K562 (cell line): ENCODE measurements around the gene BCAS2. TPM values are rescaled to one million over a fixed set of nuclear protein-coding genes. Genes with fewer than 3 reads are reported as not detected.

Experiments used
- ATF4 ChIP-seq: fragments of 450-650 bp; formaldehyde crosslinking; IDR thresholded peaks from 2 replicates; pipeline ENCODE4 v1.4.0; 2022; ENCODE audit warnings: mild to moderate bottlenecking, moderate library complexity
- CEBPB ChIP-seq: fragments of 450-650 bp; IDR thresholded peaks from 2 replicates; pipeline ENCODE4 v1.6.1; 2016; ENCODE audit warnings: missing genetic modification characterization, missing compliant biosample characterization
- DIDO1 ChIP-seq: fragments of 450-650 bp; IDR thresholded peaks from 2 replicates; pipeline ENCODE4 v1.6.1; 2016; ENCODE audit warnings: low read depth, missing biosample characterization, missing genetic modification characterization
- GABPA ChIP-seq: fragments of 200-800 bp; sonication (Bioruptor generic); conservative IDR thresholded peaks from 2 replicates; pipeline ENCODE4 v1.6.1; 2016; ENCODE audit warnings: low read depth, missing genetic modification characterization, missing compliant biosample characterization
- HDGF ChIP-seq: fragments of 450-650 bp; IDR thresholded peaks from 2 replicates; pipeline ENCODE4 v1.6.1; 2016
- HIVEP1 ChIP-seq: fragments of 250-450 bp; sonication (Bioruptor Pico); IDR thresholded peaks from 2 replicates; pipeline ENCODE4 v1.4.0; 2020; ENCODE audit warnings: mild to moderate bottlenecking
- HNRNPH1 ChIP-seq: fragments of 200-400 bp; formaldehyde crosslinking; optimal IDR thresholded peaks from 2 replicates; pipeline ENCODE3; 2017; ENCODE audit warnings: low read depth, mild to moderate bottlenecking, low read length, moderate library complexity
- HNRNPL ChIP-seq: fragments of 200-400 bp; formaldehyde crosslinking; IDR thresholded peaks from 2 replicates; pipeline ENCODE4 v1.6.1; 2017; ENCODE audit warnings: low read depth, mild to moderate bottlenecking, low read length
- KAT8 ChIP-seq: fragments of 450-650 bp; IDR thresholded peaks from 2 replicates; pipeline ENCODE4 v1.6.1; 2016; ENCODE audit warnings: low read depth, mild to moderate bottlenecking
- MLX ChIP-seq, 2 experiments: fragments of 450-650 bp in 1 of 2; sonication (generic) in 1 of 2; formaldehyde crosslinking; conservative IDR thresholded peaks; 2 replicates each; pipeline versions ENCODE4 v1.4.0 to v1.8.1; 2020 to 2022; ENCODE audit warnings: mild to moderate bottlenecking in 1 of 2, missing genetic modification reagents in 1 of 2
- PHF8 ChIP-seq: fragments of 200-600 bp; sonication (generic); IDR thresholded peaks from 2 replicates; pipeline ENCODE4 v1.6.1; 2012; ENCODE audit warnings: mixed run types, mild to moderate bottlenecking, inconsistent platforms, low read length, moderate library complexity, borderline replicate concordance
- RBM22 ChIP-seq: fragments of 200-400 bp; formaldehyde crosslinking; IDR thresholded peaks from 2 replicates; pipeline ENCODE4 v1.6.1; 2018; ENCODE audit warnings: low read length, low read depth; ENCODE audit not compliant: poor library complexity, severe bottlenecking
- SMAD3 ChIP-seq: fragments of 450-650 bp; formaldehyde crosslinking; conservative IDR thresholded peaks from 2 replicates; pipeline ENCODE4 v1.4.0; 2020; ENCODE audit warnings: mild to moderate bottlenecking
- SRSF1 ChIP-seq: fragments of 200-400 bp; formaldehyde crosslinking; IDR thresholded peaks from 2 replicates; pipeline ENCODE4 v1.6.1; 2017; ENCODE audit warnings: mild to moderate bottlenecking, low read depth, low read length, moderate library complexity
- U2AF2 ChIP-seq: fragments of 200-400 bp; formaldehyde crosslinking; optimal IDR thresholded peaks from 2 replicates; pipeline ENCODE3; 2017; ENCODE audit warnings: low read depth, mild to moderate bottlenecking, low read length
- UBTF ChIP-seq, 2 experiments: IDR thresholded peaks; 2 replicates each; pipeline ENCODE4 v1.6.1; 2012; ENCODE audit warnings: improper control_type of control experiment in 2 of 2, low read depth in 2 of 2, low read length in 2 of 2, borderline replicate concordance in 1 of 2
- ZNF140 ChIP-seq: fragments of 250-450 bp; sonication (Bioruptor Pico); IDR thresholded peaks from 2 replicates; pipeline ENCODE4 v1.8.0; 2021; ENCODE audit warnings: moderate library complexity, mild to moderate bottlenecking, inconsistent platforms
- ZNF347 ChIP-seq: fragments of 450-650 bp; formaldehyde crosslinking; IDR thresholded peaks from 2 replicates; pipeline ENCODE4 v1.4.0; 2020; ENCODE audit warnings: low read depth, mild to moderate bottlenecking, moderate library complexity
- polyA plus RNA-seq, 8 experiments: library from polyadenylated mRNA; depleted of rRNA in 4 of 8; stranded (reverse) in 5 of 8; unstranded in 3 of 8; fragments of >200 nt; fragmentation: Nextera tagmentation in 2 of 8; fragmentation: Illumina TruSeq in 1 of 8; extraction: Ambion mirVana in 2 of 8; extraction: Trizol in 1 of 8; gene quantifications; 2 replicates each; pipeline versions ENCODE4 v1.2.1 to v1.2.3, GENCODE V29; 2011 to 2014; ENCODE audit warnings: inconsistent platforms in 1 of 8, missing spikeins in 1 of 8
- total RNA-seq, 7 experiments: library from RNA; depleted of rRNA in 6 of 7; stranded (reverse); fragments of >200 nt in 6 of 7; fragmentation: Illumina TruSeq in 2 of 7; extraction: Trizol in 2 of 7; gene quantifications; 2 replicates each; pipeline versions ENCODE4 v1.2.1 to v1.2.3, GENCODE V29; 2011 to 2021; ENCODE audit warnings: low replicate concordance in 1 of 7
- TF ChIP-seq, protein P1 (sequence below): fragments of 450-650 bp; IDR thresholded peaks from 2 replicates; pipeline ENCODE4 v1.6.1; 2017; ENCODE audit warnings: antibody characterized with exemption
- TF ChIP-seq, protein P2 (sequence below): fragments of 450-650 bp; conservative IDR thresholded peaks from 2 replicates; pipeline ENCODE4 v1.6.1; 2016; ENCODE audit warnings: missing genetic modification characterization, low read depth, mild to moderate bottlenecking, missing compliant biosample characterization, moderate library complexity

The BCAS2 gene
- total and polyA plus RNA-seq, 9 of the 15 experiments (the other 6 are each of a cell fraction or from before 2014, with no cell fraction given): 59.3 to 183 (median 81.1) TPM

DNA sequence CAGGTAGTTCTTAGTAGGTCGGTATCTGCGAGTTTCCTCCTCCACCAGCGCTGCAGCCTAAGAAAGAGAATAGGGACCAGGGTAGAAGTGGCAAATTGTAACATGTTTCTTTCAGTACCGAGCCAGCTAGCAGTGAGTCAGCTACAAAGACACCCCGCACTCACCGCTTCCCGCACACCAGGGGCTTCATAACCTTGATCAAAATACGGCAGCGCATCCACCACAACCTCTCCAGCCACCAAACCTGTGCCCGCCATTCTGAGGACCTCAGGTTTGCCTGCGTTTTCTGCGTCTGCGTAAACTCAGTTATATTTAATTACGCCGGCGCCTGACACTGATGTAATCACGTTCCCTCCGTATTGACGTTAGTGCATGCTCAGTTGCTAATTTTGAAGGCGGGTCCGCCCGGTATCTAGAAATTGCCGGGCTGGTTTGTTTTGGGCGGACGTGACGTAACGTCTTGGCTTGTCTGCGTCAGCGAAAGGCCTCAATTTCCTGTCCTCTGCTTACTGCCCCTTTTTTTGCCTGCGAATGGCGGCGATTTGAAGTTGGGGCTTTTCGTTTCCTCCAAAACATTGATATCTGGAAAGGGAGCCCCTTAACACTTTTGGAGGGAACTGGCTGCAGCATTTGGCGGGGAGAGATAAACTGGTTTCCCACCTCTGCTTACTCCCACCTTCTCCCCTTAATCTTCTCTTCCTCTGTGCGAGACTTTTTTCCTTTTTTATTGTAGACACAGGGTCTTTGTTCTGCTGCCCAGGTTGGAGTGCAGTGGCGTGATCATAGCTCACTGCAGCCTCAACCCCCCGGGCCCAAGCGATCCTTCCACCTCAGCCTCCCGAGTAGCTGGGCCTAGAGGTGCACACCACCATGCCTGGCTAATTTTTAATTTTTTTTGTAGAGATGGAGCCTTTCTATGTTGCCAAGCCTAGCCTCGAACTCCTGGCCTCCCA lies at the start of gene BCAS2 (continued):
- TF ChIP-seq MLX (CRISPR knock-in tag; conservative IDR thresholded peaks at IDR 0.05) (no peak), U2AF2 (no peak), SRSF1 (no peak), HIVEP1 (CRISPR knock-in tag) (no peak), SMAD3 (peak; percentile 53; the same call in 1 of the 2 replicates), HNRNPH1 (no peak), KAT8 (0 out of 2 replicates have a peak, but pooled peaks have one; percentile 59), GABPA (peak; percentile 98), UBTF (IDR thresholded peaks at IDR 0.05; ENCODE audit: borderline replicate concordance in 1 of 2, low read depth in 2 of 2, low read length in 2 of 2) (no peak), PHF8 (peak; percentile 90; the same call in 1 of the 2 replicates), HNRNPL (no peak), HDGF (no peak), CEBPB (tag) (peak; percentile 94), RBM22 (no peak), ZNF347 (CRISPR knock-in tag) (no peak), ZNF140 (no peak), ATF4 (peak; percentile 63; the same call in 1 of the 2 replicates), DIDO1 (peak; percentile 32; the same call in 1 of the 2 replicates)
- TF ChIP-seq, protein P1, sequence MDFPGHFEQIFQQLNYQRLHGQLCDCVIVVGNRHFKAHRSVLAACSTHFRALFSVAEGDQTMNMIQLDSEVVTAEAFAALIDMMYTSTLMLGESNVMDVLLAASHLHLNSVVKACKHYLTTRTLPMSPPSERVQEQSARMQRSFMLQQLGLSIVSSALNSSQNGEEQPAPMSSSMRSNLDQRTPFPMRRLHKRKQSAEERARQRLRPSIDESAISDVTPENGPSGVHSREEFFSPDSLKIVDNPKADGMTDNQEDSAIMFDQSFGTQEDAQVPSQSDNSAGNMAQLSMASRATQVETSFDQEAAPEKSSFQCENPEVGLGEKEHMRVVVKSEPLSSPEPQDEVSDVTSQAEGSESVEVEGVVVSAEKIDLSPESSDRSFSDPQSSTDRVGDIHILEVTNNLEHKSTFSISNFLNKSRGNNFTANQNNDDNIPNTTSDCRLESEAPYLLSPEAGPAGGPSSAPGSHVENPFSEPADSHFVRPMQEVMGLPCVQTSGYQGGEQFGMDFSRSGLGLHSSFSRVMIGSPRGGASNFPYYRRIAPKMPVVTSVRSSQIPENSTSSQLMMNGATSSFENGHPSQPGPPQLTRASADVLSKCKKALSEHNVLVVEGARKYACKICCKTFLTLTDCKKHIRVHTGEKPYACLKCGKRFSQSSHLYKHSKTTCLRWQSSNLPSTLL: no peak
- TF ChIP-seq, protein P2, sequence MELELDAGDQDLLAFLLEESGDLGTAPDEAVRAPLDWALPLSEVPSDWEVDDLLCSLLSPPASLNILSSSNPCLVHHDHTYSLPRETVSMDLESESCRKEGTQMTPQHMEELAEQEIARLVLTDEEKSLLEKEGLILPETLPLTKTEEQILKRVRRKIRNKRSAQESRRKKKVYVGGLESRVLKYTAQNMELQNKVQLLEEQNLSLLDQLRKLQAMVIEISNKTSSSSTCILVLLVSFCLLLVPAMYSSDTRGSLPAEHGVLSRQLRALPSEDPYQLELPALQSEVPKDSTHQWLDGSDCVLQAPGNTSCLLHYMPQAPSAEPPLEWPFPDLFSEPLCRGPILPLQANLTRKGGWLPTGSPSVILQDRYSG: peak; percentile 92
